Skin of body (tissue), 3 donors: Measurements from ENCODE around the gene MTHFS. TPM values are rescaled to one million over a fixed set of nuclear protein-coding genes. Genes with fewer than 3 reads are reported as not detected.

Source experiments
- DNase-seq: peaks from one replicate; lab custom pipeline; 2025; lab: John Stamatoyannopoulos, UW
- small RNA-seq: library from RNA; depleted of rRNA; stranded (forward); fragments of <200 nt; gene quantifications from one replicate; pipeline ENCODE3, GENCODE V24; 2014; ENCODE audit warnings: low replicate concordance
- total RNA-seq: library from RNA; depleted of rRNA; stranded (reverse); fragments of >200 nt; gene quantifications from one replicate; pipeline ENCODE4 v1.2.3, GENCODE V29; 2014

Gene MTHFS
- total RNA-seq, 1 donor from 2014 or later: 14.7 TPM

DNA sequence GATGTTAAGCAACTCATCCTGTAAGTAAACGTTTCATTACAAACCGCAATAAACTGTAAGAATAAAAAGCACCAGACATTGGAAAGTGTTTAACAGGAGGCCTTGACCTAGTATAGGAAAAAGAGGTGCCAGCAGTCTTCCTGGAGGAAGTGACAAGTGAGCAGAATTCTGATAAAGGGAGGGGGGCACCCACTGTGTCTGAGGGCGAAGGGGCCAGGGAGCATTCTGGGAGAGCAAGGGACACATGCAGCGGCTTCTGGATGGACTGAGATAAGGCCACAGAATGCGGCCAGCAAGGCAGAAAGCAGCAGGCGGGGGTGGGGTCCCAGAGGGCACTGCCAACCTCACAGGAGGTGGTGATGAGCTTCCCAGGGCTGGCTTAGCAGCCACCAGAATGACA lies 80.2 kb downstream of the MTHFS start:
- no peak for DNase-seq

DNA sequence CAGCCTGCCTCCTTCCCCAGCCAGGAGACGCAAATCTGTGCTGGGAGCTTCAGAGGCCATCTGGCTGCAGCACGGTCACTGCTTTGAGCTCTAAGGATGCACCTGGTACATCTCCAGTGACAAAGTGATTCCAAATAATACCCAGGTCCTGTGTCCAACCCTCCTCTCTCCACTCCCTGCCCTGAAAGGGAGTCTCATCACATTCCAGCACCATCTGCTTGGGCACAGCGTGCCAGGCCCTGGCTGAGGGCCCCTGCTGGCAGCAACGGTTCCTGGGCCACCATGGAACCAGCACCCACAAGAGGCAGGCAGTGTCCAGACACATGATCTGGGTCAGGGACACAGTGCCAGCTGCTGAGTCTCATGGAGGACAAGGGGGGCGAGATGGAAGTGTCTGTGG lies 81.3 kb downstream of the MTHFS start:
- DNase-seq: no peak

DNA sequence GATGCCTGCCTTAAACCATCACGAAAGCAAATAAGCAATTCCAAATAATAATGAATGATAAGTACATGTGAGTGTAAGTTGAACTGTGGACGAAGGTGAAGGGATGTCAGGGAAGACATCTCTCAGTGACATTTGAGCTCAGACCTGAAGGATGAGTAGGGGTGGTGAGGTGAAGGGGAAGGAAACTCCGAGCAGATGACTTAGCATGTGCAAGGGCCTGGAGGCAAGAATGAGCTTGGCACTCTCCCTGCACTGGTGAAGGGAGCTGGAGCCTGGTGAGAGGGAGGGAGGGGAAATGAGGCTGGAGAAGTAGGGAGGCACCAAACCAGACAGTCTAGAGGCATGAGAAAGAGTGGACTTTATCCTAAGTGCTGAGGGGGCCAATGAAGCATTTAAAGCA lies 84.3 kb downstream of the MTHFS start:
- DNase-seq: no peak

DNA sequence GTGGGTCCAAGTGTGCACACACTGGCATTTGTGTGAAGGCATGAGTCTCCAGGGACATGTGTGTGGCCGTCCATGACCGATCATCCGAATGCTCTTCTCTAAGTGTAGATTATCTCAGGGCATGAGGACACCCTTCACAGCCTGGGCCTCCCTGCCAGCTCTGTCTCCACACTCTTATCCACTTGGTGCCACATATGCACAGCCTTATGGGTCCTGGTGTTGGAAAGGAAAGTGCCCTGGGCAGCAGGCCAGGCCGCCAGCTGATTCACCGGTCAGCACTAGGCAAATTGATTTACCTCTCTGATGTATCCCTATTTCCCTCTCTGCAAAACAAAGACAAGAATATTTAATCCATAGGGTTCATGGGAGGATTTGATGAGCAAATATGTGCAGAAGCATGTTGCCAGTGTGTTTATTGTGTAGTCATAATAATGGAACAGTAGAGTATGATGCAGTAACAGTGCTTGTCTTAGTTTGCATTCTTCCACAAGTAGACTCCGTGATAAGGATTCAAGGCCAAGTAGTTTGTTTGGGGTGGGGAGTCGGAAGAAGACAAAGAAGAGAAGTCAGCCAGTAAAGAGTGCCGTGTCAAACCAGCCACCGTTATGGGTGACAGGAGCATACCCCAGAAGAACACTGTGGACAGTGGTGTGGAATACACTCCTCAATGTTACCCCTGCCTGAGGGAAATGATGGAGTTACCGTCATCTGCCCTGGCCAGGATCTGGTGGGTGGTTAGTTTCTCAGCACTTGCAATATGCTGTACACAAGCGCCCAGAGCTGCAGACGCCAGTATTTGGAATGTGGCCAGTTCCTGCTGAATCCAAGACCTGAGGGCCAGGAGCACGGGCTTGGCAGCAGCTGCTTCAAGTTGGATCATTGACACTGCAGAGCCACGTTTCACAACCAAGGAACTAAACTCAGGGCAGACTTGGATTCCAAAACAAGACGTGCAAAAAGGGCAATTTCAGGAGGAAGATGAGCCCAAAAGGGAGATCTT lies 85.1 kb downstream of the MTHFS start:
- DNase-seq: peak; percentile 19

DNA sequence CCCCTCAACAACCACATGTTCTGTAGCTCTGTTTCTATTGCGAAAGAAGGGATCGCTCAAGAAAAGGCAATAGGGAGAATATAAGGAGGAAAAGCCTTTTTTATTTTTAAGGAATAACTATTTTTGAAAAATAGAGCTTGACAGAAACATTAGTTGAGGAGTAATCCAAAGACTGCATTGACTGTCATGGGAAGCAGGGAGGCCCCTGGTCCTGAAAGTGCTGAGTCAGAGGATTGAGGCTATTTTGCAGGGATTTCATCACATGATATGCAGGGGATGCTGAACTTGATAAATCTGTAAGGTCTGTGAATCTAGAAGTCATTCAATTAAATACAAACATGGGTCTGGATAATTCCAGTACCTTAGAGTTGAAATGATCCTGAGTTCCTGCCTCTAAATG lies 92.0 kb downstream of the MTHFS start:
- DNase-seq: no peak

DNA sequence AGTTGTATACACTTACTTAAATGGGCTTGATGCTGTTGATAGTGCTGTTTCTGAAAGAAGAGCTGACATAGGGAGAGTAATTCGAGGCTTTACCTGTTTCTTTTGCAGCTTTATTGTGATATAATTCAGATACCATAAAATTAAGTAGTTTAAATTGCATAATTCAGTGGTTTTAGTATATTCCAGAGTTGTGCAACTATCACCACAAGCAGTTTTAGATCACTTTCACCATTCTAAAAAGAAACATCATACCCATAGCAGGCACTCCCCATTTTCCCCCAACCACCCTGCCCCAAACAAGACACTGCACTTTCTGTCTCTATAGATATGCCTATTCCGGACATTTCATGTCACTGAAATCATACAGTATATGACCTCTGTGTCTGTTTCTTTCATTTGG lies 98.5 kb downstream of the MTHFS start:
- DNase-seq: no peak

Small RNA genes within 50 kb of the gene (small RNA-seq; reads per million reads assigned to genes)
- gene RNU6-667P: not detected

Other genes with a start within 250 kb of the MTHFS start
- gene BCL2A1, start 74.2 kb upstream of the MTHFS start, total RNA-seq: 8.2 TPM
- gene ZFAND6, start 162.7 kb upstream of the MTHFS start, total RNA-seq: 120 TPM